CD4-positive, alpha-beta T cell treated with Interferon alpha-2 for 1 hour (primary cell): ENCODE measurements around the gene PCDH12.

Experiments used
- DNase-seq, 2 donors: peaks; one replicate each; pipeline ENCODE4 v3.0.0-alpha.2; 2020 to 2022

Gene PCDH12

DNA sequence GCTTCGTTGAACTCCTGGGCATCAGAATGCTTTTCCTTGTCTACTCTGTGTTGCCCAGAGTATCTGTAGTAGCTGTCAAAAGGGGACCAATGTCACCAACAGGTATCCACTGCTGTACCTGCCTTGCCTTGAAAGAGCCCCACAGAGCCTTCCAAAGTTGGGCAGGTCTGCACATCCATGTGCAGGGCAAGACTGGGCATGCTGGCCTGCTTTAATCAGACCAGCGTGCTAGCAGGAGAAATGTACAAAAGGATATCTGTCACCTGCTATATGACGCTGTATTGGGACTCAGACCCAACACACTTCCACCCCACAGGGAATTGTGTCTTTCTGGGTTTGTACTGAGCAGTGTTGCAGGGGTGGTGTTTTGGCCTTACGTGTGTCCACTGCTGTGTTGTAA is 22.5 kb downstream of the PCDH12 start:
- no peak for DNase-seq

DNA sequence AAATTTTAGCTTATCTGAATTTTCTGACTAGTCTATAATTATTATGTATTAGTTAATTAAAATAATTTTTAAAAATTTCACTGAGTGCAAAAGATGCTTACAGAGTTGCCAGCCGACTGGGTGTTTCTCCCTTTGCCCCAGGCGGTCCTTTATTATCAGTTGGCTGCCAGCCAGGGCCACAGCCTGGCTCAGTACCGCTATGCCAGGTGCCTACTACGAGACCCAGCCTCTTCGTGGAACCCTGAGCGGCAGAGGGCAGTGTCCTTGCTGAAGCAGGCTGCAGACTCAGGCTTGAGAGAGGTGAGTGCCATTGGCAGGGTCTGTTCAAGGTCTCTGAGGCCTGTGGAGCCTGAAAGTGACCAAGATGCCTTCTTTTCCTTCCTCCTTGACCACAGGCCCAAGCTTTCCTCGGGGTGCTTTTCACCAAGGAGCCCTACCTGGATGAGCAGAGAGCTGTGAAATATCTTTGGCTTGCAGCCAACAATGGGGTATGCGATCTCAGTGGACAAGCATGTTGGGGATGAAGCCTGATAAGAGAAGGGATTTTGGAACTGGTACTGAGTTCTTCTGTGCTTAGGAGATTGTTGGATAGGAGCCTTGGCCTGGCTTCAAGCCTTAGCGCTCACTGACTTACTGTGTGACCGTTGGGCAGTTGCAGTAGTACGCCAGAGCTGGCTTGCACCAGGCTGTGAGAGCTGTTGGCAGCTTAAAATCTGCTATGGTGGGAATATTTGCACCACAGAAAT is 23.7 kb downstream of the PCDH12 start:
- no peak for DNase-seq

GRCh38 chr5:141933151-141933550 is 24.9 kb downstream of the PCDH12 start:
- DNase-seq: no peak

GRCh38 chr5:141931694-141932093 is 26.3 kb downstream of the PCDH12 start:
- DNase-seq: no peak

GRCh38 chr5:141929398-141930058 is 28.5 kb downstream of the PCDH12 start:
- DNase-seq: no peak

GRCh38 chr5:141928051-141928450 is 30.0 kb downstream of the PCDH12 start:
- no peak for DNase-seq

GRCh38 chr5:141926434-141926833 is 31.6 kb downstream of the PCDH12 start:
- no peak for DNase-seq

DNA sequence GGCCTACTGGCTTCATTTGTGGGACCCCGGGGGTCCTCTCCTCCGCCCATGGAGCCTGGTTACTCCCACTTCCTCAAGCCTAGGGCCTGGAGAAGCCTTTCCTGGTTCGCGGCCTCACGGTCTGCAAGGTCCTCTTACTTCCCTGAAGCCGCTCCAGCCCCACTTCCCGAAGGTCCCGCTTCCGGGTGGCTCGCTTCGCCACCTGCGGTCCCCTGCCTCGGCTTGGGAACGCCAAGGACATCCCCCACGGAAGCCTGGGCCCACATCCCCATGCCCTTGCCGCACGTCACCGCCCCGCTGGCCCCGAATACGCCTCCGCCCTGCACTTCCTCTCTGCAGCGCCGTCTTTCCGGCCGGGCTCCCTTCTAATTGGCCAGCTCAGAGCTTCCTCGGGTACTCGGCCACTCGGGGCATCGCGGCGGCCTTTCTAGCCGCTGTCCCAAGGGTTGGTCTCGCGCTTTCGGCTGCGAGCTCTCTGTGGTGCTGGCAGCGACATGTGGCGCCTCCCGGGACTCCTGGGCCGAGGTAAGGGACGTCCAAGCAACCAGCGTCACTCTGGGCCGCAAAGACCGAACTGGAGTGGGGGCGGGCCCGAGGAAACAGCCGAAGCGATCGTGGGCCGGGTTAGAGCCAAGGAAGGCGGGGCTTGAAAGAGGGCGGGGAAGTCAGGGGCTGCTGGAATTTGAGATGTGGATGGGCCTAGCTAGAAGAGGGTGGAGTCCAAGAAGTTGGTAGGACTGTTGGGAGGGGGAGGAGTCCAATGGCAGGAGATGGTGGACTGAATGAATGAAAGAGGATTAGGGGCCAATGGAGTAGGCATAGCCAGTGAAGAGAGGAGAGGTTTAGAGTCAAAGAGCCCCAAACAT is 34.3 kb downstream of the PCDH12 start, which contains the start of gene DELE1:
TSS of gene DELE1 (plus strand) at position 424 of the 866 bp plus-strand sequence. CDS start at position 495, 71 bp downstream.
- DNase-seq: peak; percentile 88 to 90

DNA sequence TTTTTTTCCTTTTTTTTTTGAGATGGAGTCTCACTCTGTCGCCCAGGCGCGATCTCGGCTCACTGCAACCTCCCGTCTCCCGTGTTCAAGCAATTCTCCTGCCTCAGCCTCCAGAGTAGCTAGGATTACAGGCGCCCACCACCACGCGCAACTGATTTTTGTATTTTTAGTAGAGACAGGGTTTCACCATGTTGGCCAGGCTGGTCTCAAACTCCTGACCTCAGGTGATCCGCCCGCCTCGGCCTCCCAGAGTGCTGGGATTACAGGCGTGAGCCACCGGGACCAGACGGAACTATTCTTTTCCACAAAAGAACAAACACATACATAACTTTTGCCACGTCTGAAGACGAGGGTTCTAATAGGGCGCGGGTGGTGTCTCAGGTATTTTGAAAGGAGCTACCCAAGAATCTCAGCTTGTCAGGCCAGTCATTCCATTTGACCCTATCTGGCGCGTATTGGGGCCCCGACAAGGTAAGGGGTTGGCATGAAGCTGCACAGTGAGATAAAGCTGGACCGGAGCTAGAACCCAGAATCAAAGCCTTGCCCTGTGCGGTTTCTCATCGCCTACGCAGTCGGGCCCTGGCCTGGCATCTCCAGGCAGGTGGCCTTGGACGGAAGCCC is 35.1 kb downstream of the PCDH12 start:
- peak in 1 of 2 donors; percentile 5 for DNase-seq

DNA sequence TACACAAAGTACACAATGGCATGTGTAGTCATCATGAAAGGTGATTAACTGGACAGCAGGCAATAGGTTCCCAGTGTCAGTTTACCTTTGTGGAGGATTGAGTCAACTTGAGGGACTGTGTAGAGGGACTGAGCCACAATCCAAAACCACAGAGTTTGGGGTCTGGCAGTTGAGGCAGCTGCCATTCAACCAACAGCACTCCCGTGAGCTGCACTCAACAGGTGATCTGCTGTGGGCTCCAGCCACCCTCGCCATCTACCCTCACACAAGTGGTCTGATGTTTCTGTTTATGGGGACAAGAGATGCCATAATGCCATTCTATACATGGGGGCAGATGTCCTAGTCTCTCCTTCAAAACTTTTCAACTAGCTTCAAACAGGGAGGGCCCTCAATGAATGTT is 37.2 kb downstream of the PCDH12 start:
- DNase-seq: no peak

- DNase-seq: no peak
Observed at GRCh38 chr5:141919218-141920119, 38.5 kb downstream of the PCDH12 start.

DNA sequence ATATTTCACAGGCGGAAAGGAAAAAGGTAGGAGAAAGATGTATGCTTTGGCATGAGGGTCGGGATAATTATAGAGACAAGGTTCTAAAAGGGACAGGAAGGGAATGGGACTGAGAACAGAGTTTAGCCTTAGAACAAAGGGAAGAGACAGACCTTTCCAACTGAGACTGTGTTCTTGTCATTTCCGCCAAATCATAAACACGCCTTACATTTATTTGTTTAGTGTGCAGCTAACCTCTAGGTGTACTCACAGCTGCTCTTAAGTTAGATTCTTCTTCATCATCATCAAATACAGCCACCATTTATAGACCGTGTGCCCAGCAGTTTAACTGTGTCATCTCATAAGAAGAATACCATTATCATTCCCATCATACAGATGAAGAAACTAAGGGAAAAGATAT is 40.2 kb downstream of the PCDH12 start:
- no peak for DNase-seq

DNA sequence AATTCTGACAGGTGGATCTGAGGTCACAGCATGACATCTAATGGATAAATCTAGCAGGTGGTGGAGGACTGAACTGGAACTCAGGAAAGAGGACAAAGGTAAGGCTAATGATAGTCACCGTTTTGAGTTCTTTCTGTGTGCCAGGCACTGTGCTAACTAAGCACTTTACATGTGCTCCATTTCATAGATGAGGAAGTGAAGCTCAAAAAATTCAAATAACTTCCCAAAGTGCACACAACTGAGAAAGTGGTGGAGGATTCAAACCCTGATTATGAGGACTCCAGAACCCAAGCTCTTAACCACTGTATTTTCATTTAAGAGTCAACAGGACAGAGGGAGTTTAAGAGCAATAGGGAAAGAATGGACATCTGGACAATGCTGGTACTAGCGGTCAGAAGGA is 41.5 kb downstream of the PCDH12 start:
- DNase-seq: no peak

GRCh38 chr5:141915881-141916336 is 42.1 kb downstream of the PCDH12 start:
- DNase-seq: no peak

DNA sequence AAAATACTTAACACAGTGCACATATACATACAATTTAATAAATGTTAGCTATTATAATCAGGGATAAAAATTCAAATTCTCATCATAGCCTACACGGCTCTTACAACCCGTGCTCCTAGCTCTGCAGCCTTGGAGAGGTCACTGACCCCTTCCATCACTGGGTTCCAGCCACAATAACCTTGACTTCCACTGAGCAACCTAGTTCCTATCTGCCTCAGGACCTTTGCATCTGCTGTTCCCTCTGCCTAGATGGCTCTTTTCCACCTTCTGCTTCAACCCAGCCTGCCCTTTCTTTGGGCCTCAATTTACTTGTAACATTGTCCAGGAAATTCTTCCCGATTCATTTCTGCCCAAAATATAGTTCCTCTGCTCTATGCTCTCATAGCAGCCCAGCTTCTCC is 43.2 kb downstream of the PCDH12 start:
- no peak for DNase-seq

GRCh38 chr5:141914199-141914743 is 43.7 kb downstream of the PCDH12 start:
- peak; percentile 12 to 45 for DNase-seq

DNA sequence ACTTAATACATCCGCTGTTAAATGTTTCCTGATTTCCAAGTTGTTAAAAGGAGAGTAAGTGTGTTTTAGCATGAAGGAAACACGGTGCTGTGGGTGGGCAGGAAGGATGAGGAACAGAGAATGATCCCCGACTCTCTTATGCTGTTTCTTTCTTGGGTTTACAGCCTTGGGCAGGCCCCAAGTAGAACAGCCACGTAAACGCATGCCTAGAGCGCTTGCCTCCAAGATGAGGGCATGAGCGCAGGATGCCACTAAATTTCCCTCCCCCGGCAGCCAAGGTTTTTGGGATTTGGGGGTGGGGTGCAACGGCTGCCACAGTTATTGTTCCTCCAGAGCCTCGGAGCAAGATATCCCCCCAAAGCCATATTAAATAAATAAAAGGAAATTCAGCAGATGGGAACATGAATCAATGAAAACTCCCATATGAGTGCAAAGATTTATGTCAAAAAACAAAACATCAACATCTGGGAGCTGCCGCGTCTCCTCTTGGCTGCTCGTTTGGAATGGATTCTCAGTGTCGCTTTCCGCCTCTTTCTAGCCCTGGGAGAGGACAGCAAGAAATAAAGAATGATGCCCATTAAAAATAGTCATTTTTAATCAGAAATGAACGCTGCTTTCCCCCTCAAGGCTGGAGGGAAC is 44.3 kb downstream of the PCDH12 start:
- DNase-seq: no peak

DNA sequence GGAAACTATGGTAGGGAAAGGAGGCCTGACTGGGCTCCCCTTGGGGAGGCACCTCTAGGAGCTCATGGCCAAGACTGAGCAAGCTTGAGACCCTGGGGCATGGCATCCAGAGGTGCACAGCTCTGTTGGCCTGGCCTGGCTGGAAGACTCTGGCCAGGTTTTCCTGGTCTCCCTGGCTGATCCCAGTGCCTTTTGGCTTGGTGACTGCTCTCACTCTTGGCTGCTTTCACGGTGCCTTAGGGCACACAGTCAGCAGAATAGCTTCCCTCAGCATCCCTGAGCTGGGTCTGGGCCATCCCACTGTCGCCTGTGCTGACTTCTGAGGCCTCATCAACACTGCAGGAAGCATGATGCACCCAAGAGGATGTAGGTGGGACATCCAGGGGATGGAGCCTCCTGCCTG is 47.7 kb downstream of the PCDH12 start:
- DNase-seq: no peak

DNA sequence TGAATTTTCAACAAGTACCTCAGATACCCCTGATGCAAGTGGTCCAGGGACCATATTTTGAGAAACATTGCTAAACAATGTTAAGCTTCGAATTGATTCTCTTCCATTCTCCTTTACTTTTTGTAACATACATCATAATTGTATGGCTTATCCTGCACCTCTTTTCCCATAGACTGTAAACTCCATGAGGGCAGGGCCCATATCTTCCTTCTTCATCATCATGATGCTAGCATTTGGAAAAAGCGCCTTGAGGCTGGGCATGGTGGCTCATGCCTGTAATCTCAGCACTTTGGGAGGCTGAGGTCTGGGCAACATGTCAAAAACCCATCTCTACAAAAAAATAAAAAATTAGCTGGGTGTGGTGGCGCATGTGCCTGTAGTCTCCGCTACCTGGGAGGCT is 48.8 kb downstream of the PCDH12 start:
- DNase-seq: no peak

DNA sequence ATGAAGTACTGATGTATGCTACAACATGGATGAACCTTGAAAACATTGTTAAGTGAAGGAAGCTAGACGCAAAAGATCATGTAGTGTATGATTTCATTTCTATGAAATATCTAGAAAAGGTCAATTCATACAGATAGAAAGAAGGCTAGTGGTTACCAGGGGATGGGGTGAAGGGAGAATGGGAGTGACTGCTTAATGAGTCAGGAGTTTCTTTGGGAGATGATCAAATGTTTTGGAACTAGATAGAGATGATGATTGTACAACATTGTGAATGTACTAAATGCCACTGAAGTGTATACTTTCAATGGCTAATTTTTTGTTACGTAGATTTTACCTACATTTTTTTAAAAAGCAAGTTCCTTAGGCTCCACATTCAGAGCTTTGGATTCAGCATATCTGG is 49.2 kb downstream of the PCDH12 start:
- no peak for DNase-seq

DNA sequence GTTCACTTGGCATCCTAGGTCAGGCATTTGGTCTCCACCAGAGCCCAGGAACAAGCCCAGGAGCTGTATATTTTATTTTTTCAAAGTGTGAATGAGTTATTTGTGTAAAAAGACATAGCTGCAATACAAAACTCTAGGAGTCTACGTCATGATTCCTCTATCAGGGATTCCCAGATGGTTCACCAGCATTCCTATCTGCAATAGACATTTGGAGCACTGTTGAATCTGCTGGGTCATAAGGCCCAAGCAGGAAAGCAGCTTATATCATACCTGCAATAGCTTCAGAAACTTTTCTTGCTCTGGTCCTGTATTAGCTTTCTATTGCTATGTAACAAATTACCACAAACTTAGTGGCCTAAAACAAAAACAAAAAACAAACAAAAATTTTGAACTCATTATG is 51.0 kb downstream of the PCDH12 start:
- DNase-seq: no peak
